Left renal pelvis (tissue), 4 donors: ENCODE data around the gene C12orf54. TPM values are rescaled to one million over a fixed set of nuclear protein-coding genes. Genes with fewer than 3 reads are reported as not detected.
"Not testable (repeated sequence)": the region's sequence is repeated elsewhere in the genome, so short reads cannot be mapped to it uniquely, and the experiment has no call there.

Experiments
- DNase-seq, 4 donors: peaks; one replicate each; pipeline ENCODE4 v3.0.0-alpha.2; 2013; ENCODE audit warnings: low read depth in 4 of 4, low spot score in 3 of 4
- polyA plus RNA-seq, 4 donors: library from polyadenylated mRNA; unstranded; fragments of 120-200 nt; gene quantifications; one replicate each; pipeline ENCODE4 v1.2.1, GENCODE V29; 2013; ENCODE audit not compliant: insufficient read length in 4 of 4

C12orf54 gene
- polyA plus RNA-seq, 4 donors = 0.34 to 0.53 (median 0.47) TPM; not detected in 1

- DNase-seq = not testable (repeated sequence)
Measured at GRCh38 chr12:48506836-48507235, 24.5 kb downstream of the C12orf54 start.

GRCh38 chr12:48508987-48509386 is 26.7 kb downstream of the C12orf54 start:
- DNase-seq = no peak

- DNase-seq = no peak
Measured at GRCh38 chr12:48510111-48510510, 27.8 kb downstream of the C12orf54 start.

GRCh38 chr12:48512855-48513254 is 30.6 kb downstream of the C12orf54 start:
- no peak for DNase-seq

GRCh38 chr12:48514728-48515127 is 32.4 kb downstream of the C12orf54 start:
- no peak for DNase-seq

GRCh38 chr12:48520381-48520780 is 38.1 kb downstream of the C12orf54 start:
- DNase-seq = not testable (repeated sequence)

- DNase-seq = no peak
Measured at GRCh38 chr12:48525332-48525731, 43.0 kb downstream of the C12orf54 start, which contains the start of gene OR8S1. Gene OR8S1 (plus strand): TSS chr12:48525632. CDS start chr12:48525632, 0 bp downstream.

- no peak for DNase-seq
Measured at GRCh38 chr12:48527891-48528670, 45.8 kb downstream of the C12orf54 start.

- no peak for DNase-seq
Measured at GRCh38 chr12:48532601-48533000, 50.3 kb downstream of the C12orf54 start.

GRCh38 chr12:48536602-48537001 is 54.3 kb downstream of the C12orf54 start:
- DNase-seq = no peak

- peak in 1 of 4 donors; percentile 1 for DNase-seq
Measured at GRCh38 chr12:48542300-48542928, 60.1 kb downstream of the C12orf54 start.

- DNase-seq = no peak
Measured at GRCh38 chr12:48545833-48546469, 63.7 kb downstream of the C12orf54 start.

Other genes starting within 250 kb of the C12orf54 start
- gene ZNF641, start 131.6 kb upstream of the C12orf54 start, polyA plus RNA-seq = 10 to 100 TPM; 21.4 to 29.8 (median 26.6) TPM
- under 1 TPM in 1 of 4 donors, not detected in 3; 0.19 TPM for gene ANP32D, start 9.9 kb upstream of the C12orf54 start, polyA plus RNA-seq
- not detected for gene OR8S1, start 43.1 kb downstream of the C12orf54 start, polyA plus RNA-seq
- gene LALBA, start 87.5 kb downstream of the C12orf54 start, polyA plus RNA-seq = not detected
- 10 to 100 TPM; 33.6 to 57.1 (median 50.9) TPM for gene KANSL2, start 199.7 kb downstream of the C12orf54 start, polyA plus RNA-seq
- 10 to 100 TPM; 26.9 to 31.6 (median 30.7) TPM for gene CCNT1, start 234.2 kb downstream of the C12orf54 start, polyA plus RNA-seq